Measurements from ENCODE around the gene VMAC. TPM values are rescaled to one million over a fixed set of nuclear protein-coding genes. Genes with fewer than 3 reads are reported as not detected.

VMAC gene
- total and polyA plus RNA-seq, 2 of the 13 experiments (the other 11 are each of a cell fraction or from before 2014, with no cell fraction given), result 2.4 TPM

GRCh38 chr19:5891938-5892771 lies 12.5 kb upstream of the VMAC start (continued):
- TF ChIP-seq ZNF687 (CRISPR knock-in tag; IDR thresholded peaks at IDR 0.05) (peak; percentile 85), SMAD1 (CRISPR knock-in tag; IDR thresholded peaks at IDR 0.05; ENCODE audit: borderline replicate concordance, low read depth) (no peak), HOXA7 (CRISPR knock-in tag; IDR thresholded peaks at IDR 0.05) (no peak), ZNF414 (CRISPR knock-in tag; IDR thresholded peaks at IDR 0.05) (no peak), CHCHD3 (CRISPR knock-in tag; IDR thresholded peaks at IDR 0.05) (0 out of 2 replicates have a peak, but pooled peaks have one; percentile 37), SPEN (CRISPR knock-in tag; IDR thresholded peaks at IDR 0.05; ENCODE audit: low read depth) (peak; percentile 42; the same call in 1 of the 2 replicates), FOXO1 (CRISPR knock-in tag; IDR thresholded peaks at IDR 0.05) (peak; percentile 53), ZHX1 (CRISPR knock-in tag; IDR thresholded peaks at IDR 0.05; ENCODE audit: low read depth) (no peak), SMYD3 (CRISPR knock-in tag; IDR thresholded peaks at IDR 0.05) (0 out of 2 replicates have a peak, but pooled peaks have one; percentile 27), ZNF570 (CRISPR knock-in tag; IDR thresholded peaks at IDR 0.05; ENCODE audit: borderline replicate concordance) (no peak), ZNF567 (CRISPR knock-in tag; IDR thresholded peaks at IDR 0.05; ENCODE audit: borderline replicate concordance) (peak; percentile 72; the same call in 1 of the 2 replicates), SMAD3 (CRISPR knock-in tag; IDR thresholded peaks at IDR 0.05) (no peak), ZBTB21 (CRISPR knock-in tag; IDR thresholded peaks at IDR 0.05) (0 out of 2 replicates have a peak, but pooled peaks have one; percentile 40), ZNF792 (CRISPR knock-in tag; IDR thresholded peaks at IDR 0.05) (peak; percentile 38; the same call in 1 of the 2 replicates), NFIB (CRISPR knock-in tag; IDR thresholded peaks at IDR 0.05; ENCODE audit: borderline replicate concordance) (no peak), ZSCAN12 (CRISPR knock-in tag; IDR thresholded peaks at IDR 0.05) (no peak), ZNF724P (CRISPR knock-in tag; IDR thresholded peaks at IDR 0.05; ENCODE audit: borderline replicate concordance) (peak; percentile 75; the same call in 1 of the 2 replicates)
- TF ChIP-seq, protein P1, sequence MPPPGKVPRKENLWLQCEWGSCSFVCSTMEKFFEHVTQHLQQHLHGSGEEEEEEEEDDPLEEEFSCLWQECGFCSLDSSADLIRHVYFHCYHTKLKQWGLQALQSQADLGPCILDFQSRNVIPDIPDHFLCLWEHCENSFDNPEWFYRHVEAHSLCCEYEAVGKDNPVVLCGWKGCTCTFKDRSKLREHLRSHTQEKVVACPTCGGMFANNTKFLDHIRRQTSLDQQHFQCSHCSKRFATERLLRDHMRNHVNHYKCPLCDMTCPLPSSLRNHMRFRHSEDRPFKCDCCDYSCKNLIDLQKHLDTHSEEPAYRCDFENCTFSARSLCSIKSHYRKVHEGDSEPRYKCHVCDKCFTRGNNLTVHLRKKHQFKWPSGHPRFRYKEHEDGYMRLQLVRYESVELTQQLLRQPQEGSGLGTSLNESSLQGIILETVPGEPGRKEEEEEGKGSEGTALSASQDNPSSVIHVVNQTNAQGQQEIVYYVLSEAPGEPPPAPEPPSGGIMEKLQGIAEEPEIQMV (CRISPR knock-in tag; IDR thresholded peaks at IDR 0.05; ENCODE audit: low read depth), result no peak
